Mesodermal cell (in vitro differentiated cells): ENCODE data around the gene SATB2.

Experiments
- H3K27ac ChIP-seq: 2 replicates; pipeline ENCODE4 v1.7.0; 2013; ENCODE audit warnings: mild to moderate bottlenecking, low read depth, low read length, moderate library complexity; ENCODE audit not compliant: severe bottlenecking
- H3K36me3 ChIP-seq: 2 replicates; pipeline ENCODE4 v1.7.1; 2013; ENCODE audit warnings: mild to moderate bottlenecking, low read length, moderate library complexity; ENCODE audit not compliant: control insufficient read depth, insufficient read depth
- H3K4me1 ChIP-seq: one replicate; pipeline ENCODE4 v1.7.1; 2013; ENCODE audit warnings: mild to moderate bottlenecking, low read length; ENCODE audit not compliant: insufficient read depth, control insufficient read depth, poor library complexity, severe bottlenecking
- H3K4me3 ChIP-seq: 2 replicates; pipeline ENCODE4 v1.7.0; 2013; ENCODE audit warnings: low read length, control low read depth, mild to moderate bottlenecking; ENCODE audit not compliant: insufficient read depth, poor library complexity, severe bottlenecking; ENCODE audit errors: extremely low read depth
- H3K9me3 ChIP-seq: 2 replicates; pipeline ENCODE4 v1.7.1; 2013; ENCODE audit warnings: mild to moderate bottlenecking, low read length, moderate library complexity; ENCODE audit not compliant: control insufficient read depth
- WGBS, 2 experiments: methylation state at CpG; one replicate each; pipeline ENCODE4 v1.1.5; 2013; ENCODE audit warnings: missing lambda C conversion rate in 2 of 2; ENCODE audit not compliant: insufficient coverage in 2 of 2; 5-methylcytosine and 5-hydroxymethylcytosine counted together

The SATB2 gene

DNA sequence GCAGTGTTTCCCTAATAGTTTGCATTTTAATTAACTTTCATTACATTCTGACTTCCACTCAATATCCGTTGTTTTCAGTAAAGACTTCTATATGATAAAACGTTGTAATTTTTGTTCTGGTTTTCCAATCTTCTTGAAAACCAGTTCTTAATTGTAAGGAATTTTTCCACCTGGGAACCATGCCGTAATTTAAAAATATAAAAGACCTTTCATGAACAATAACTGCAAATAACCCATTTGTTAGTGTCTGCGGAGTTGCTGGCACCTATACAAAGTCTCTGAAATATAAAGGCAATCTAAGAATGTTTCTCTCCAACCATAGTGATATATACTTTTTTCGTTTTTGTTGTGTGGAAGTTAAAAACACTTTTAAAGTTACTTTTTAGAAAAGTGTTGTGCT is 7.7 kb upstream of the SATB2 start:
- H3K4me3 ChIP-seq = no peak overlapping the region
- no peaks in the 10 kb centered on the region for H3K36me3 ChIP-seq
- no peaks in the 10 kb centered on the region for H3K9me3 ChIP-seq
- no peak overlapping the region for H3K27ac ChIP-seq
- peaks cover 5% of the 10 kb centered on the region for H3K4me1 ChIP-seq
- WGBS, 2 experiments = no CpG with 5 or more reads among the region's 5 CpGs

GRCh38 chr2:199464606-199465352 is 7.0 kb upstream of the SATB2 start:
- 0 to 1% methylated on average over 23 to 24 of the region's 46 CpGs for WGBS, 2 experiments
- no peaks in the 10 kb centered on the region for H3K9me3 ChIP-seq
- H3K36me3 ChIP-seq = no peaks in the 10 kb centered on the region
- H3K4me1 ChIP-seq = peaks cover 12% of the 10 kb centered on the region
- no peak overlapping the region for H3K27ac ChIP-seq
- H3K4me3 ChIP-seq = no peak overlapping the region

- H3K4me1 ChIP-seq = peaks cover 12% of the 10 kb centered on the region
- H3K27ac ChIP-seq = no peak overlapping the region
- H3K4me3 ChIP-seq = peak overlapping the region; percentile 37
- WGBS, 2 experiments = 1 to 2% methylated on average over 37 to 47 of the region's 64 CpGs
- H3K9me3 ChIP-seq = no peaks in the 10 kb centered on the region
- H3K36me3 ChIP-seq = no peaks in the 10 kb centered on the region
Measured at GRCh38 chr2:199463708-199464605, 6.2 kb upstream of the SATB2 start.

GRCh38 chr2:199462956-199463692 is 5.4 kb upstream of the SATB2 start:
- H3K4me1 ChIP-seq = peaks cover 12% of the 10 kb centered on the region
- H3K4me3 ChIP-seq = peak overlapping the region; percentile 37
- no peaks in the 10 kb centered on the region for H3K36me3 ChIP-seq
- H3K9me3 ChIP-seq = no peaks in the 10 kb centered on the region
- no peak overlapping the region for H3K27ac ChIP-seq
- WGBS, 2 experiments = 0 to 1% methylated on average over 42 to 55 of the region's 63 CpGs

GRCh38 chr2:199462347-199462955 is 4.7 kb upstream of the SATB2 start:
- 5% methylated on average over 30 to 37 of the region's 46 CpGs for WGBS, 2 experiments
- Histone ChIP-seq H3K9me3 (no peaks in the 10 kb centered on the region), H3K4me3 (peak overlapping the region; percentile 37), H3K27ac (no peak overlapping the region), H3K36me3 (no peaks in the 10 kb centered on the region), H3K4me1 (peaks cover 12% of the 10 kb centered on the region)

- no peaks in the 10 kb centered on the region for H3K9me3 ChIP-seq
- H3K27ac ChIP-seq = no peak overlapping the region
- peak overlapping the region; percentile 37 for H3K4me3 ChIP-seq
- 3 to 12% methylated on average over 27 to 32 of the region's 35 CpGs for WGBS, 2 experiments
- H3K36me3 ChIP-seq = no peaks in the 10 kb centered on the region
- peaks cover 16% of the 10 kb centered on the region for H3K4me1 ChIP-seq
Measured at GRCh38 chr2:199461711-199462346, 4.1 kb upstream of the SATB2 start.

- 0% methylated on average over 1 of the region's 13 CpGs; no CpG with 5 or more reads in 1 of the 2 experiments for WGBS, 2 experiments
Measured at GRCh38 chr2:199460846-199461710, 3.3 kb upstream of the SATB2 start.

DNA sequence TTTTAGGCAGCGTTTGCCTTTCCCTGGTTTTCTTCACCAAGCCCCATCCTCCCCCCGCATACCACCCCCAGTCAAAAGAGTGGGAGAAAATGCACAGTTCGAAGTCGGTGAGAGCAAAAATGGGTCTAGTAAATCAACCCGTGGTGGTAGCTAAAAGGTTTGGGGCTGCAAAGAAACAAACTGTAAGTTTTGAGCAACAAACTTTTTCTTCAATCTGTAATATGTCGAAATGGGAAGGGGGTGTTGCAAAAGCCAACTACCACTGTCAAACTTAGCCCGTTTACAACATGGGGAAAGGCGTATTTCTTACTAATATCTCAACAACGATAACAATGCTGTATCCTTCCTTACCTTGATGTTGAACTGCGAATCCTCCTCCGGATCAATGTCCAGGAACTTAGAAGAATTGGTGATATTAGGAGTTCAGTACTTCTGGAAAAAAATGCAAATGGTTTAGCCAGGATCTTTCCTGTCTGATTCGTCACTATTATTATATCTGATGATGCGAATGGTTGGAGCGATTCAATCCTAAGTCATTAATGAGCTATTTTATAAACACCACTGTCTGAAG is 2.4 kb upstream of the SATB2 start:
- Histone ChIP-seq H3K4me3 (peak overlapping the region; percentile 72), H3K4me1 (peaks cover 23% of the 10 kb centered on the region), H3K9me3 (no peaks in the 10 kb centered on the region), H3K36me3 (no peaks in the 10 kb centered on the region), H3K27ac (peak overlapping the region; percentile 6)
- WGBS, 2 experiments = 0% methylated on average over 1 to 4 of the region's 14 CpGs

More at GRCh38 chr2:199460846-199461710, 3.3 kb upstream of the SATB2 start:
- no peak overlapping the region for H3K27ac ChIP-seq
- no peaks in the 10 kb centered on the region for H3K36me3 ChIP-seq
- H3K4me3 ChIP-seq = no peak overlapping the region
- H3K9me3 ChIP-seq = no peaks in the 10 kb centered on the region
- H3K4me1 ChIP-seq = peaks cover 19% of the 10 kb centered on the region
